SK-N-SH (cell line): Measurements from ENCODE around the gene ADRM1.

ENCODE experiments used
- CTCF ChIP-seq: fragments of 200-600 bp; sonication (generic); IDR thresholded peaks from 2 replicates; pipeline ENCODE4 v1.6.1; 2017; ENCODE audit warnings: antibody characterized with exemption, mild to moderate bottlenecking, moderate library complexity
- FOXJ3 ChIP-seq: sonication (generic); formaldehyde crosslinking; IDR thresholded peaks from 2 replicates; pipeline ENCODE4 v1.5.1; 2020; ENCODE audit warnings: mild to moderate bottlenecking, missing genetic modification reagents
- FOXM1 ChIP-seq: IDR thresholded peaks from 2 replicates; pipeline ENCODE4 v1.4.0; 2012; ENCODE audit warnings: low read depth, mild to moderate bottlenecking
- MAX ChIP-seq: IDR thresholded peaks from 2 replicates; pipeline ENCODE4 v1.4.0; 2012; ENCODE audit warnings: low read depth
- MXI1 ChIP-seq: IDR thresholded peaks from 2 replicates; pipeline ENCODE4 v1.6.1; 2012; ENCODE audit warnings: mild to moderate bottlenecking, low read depth, low read length, improper control_type of control experiment
- POLR2AphosphoS5 ChIP-seq: IDR thresholded peaks from 2 replicates; pipeline ENCODE4 v1.6.1; 2012; ENCODE audit warnings: low read depth, low read length
- SIN3A ChIP-seq: IDR thresholded peaks from 2 replicates; pipeline ENCODE4 v1.6.1; 2012; ENCODE audit warnings: low read depth, mild to moderate bottlenecking, low read length, moderate library complexity, borderline replicate concordance
- SMC3 ChIP-seq: IDR thresholded peaks from 2 replicates; pipeline ENCODE4 v1.6.1; 2012; ENCODE audit warnings: low read depth, low read length, improper control_type of control experiment
- TEAD4 ChIP-seq: IDR thresholded peaks from 2 replicates; pipeline ENCODE4 v1.4.0; 2012; ENCODE audit warnings: mild to moderate bottlenecking, borderline replicate concordance; ENCODE audit not compliant: insufficient read depth
- USF1 ChIP-seq: IDR thresholded peaks from 2 replicates; pipeline ENCODE4 v1.4.0; 2012; ENCODE audit warnings: low read depth, borderline replicate concordance

GRCh38 chr20:62337558-62338293 is 34.9 kb downstream of the ADRM1 start:
- TF ChIP-seq CTCF: no peak
- no peak for TF ChIP-seq POLR2AphosphoS5
- no peak for TF ChIP-seq MXI1
- TF ChIP-seq TEAD4: no peak
- TF ChIP-seq SMC3: no peak
- TF ChIP-seq FOXJ3 (CRISPR knock-in tag): no peak
- no peak for TF ChIP-seq MAX
- no peak for TF ChIP-seq FOXM1
- no peak for TF ChIP-seq USF1
- no peak for TF ChIP-seq SIN3A
